ENCODE results near the gene SDCCAG8.

Gene SDCCAG8

GRCh38 chr1:243254927-243255790 is 682 bp upstream of the SDCCAG8 start, which contains the start of gene CEP170:
CEP170 (minus strand) TSS chr1:243255281; CDS start chr1:243225280, 30,001 bp downstream.
- DNase-seq, result peak; percentile 97

- DNase-seq, result no peak
Observed at GRCh38 chr1:243256590-243256989, 749 bp downstream of the SDCCAG8 start.

- DNase-seq, result no peak
Observed at GRCh38 chr1:243257189-243257588, 1.3 kb downstream of the SDCCAG8 start.

- DNase-seq, result no peak
Observed at GRCh38 chr1:243258731-243259130, 2.9 kb downstream of the SDCCAG8 start.

- no peak for DNase-seq
Observed at GRCh38 chr1:243260221-243260880, 4.5 kb downstream of the SDCCAG8 start.

GRCh38 chr1:243261390-243261789 is 5.5 kb downstream of the SDCCAG8 start:
- DNase-seq, result no peak

- DNase-seq, result no peak
Observed at GRCh38 chr1:243264717-243265116, 8.9 kb downstream of the SDCCAG8 start.

GRCh38 chr1:243266231-243266630 is 10.4 kb downstream of the SDCCAG8 start:
- DNase-seq, result no peak

GRCh38 chr1:243267471-243267880 is 11.6 kb downstream of the SDCCAG8 start:
- no peak for DNase-seq

GRCh38 chr1:243267914-243268653 is 12.2 kb downstream of the SDCCAG8 start:
- DNase-seq, result no peak

- no peak for DNase-seq
Observed at GRCh38 chr1:243268751-243269460, 13.1 kb downstream of the SDCCAG8 start.

- no peak for DNase-seq
Observed at GRCh38 chr1:243269461-243269801, 13.6 kb downstream of the SDCCAG8 start.

- DNase-seq, result no peak
Observed at GRCh38 chr1:243270097-243270864, 14.4 kb downstream of the SDCCAG8 start.

GRCh38 chr1:243271996-243272395 is 16.2 kb downstream of the SDCCAG8 start:
- DNase-seq, result no peak

- DNase-seq, result no peak
Observed at GRCh38 chr1:243272401-243272800, 16.6 kb downstream of the SDCCAG8 start.

- no peak for DNase-seq
Observed at GRCh38 chr1:243273506-243273905, 17.7 kb downstream of the SDCCAG8 start.

GRCh38 chr1:243273945-243274344 is 18.1 kb downstream of the SDCCAG8 start:
- no peak for DNase-seq

GRCh38 chr1:243275316-243275715 is 19.5 kb downstream of the SDCCAG8 start:
- no peak for DNase-seq

- no peak for DNase-seq
Observed at GRCh38 chr1:243280571-243281129, 24.8 kb downstream of the SDCCAG8 start.

- DNase-seq, result no peak
Observed at GRCh38 chr1:243281672-243282071, 25.8 kb downstream of the SDCCAG8 start.

GRCh38 chr1:243286409-243287122 is 30.7 kb downstream of the SDCCAG8 start:
- no peak for DNase-seq

Data from SHP77 treated with DMSO at 0.1 percent for 48 hours (cell line).